ELR (cell line): ENCODE data around the gene AVPR1B.

Experiments
- DNase-seq: peaks from one replicate; pipeline ENCODE4 v3.0.0-alpha.2; 2015; ENCODE audit warnings: low read depth

AVPR1B gene

GRCh38 chr1:206117151-206117948, at the start of gene AVPR1B:
Gene AVPR1B (minus strand): TSS chr1:206117388. CDS start chr1:206116890, 498 bp downstream.
- DNase-seq, result peak; percentile 42

- DNase-seq, result no peak
Measured at GRCh38 chr1:206145771-206146290, 28.6 kb upstream of the AVPR1B start.

GRCh38 chr1:206144605-206145004, 27.4 kb upstream of the AVPR1B start:
- no peak for DNase-seq

- no peak for DNase-seq
Measured at GRCh38 chr1:206143537-206144172, 26.5 kb upstream of the AVPR1B start.

GRCh38 chr1:206142770-206143169, 25.6 kb upstream of the AVPR1B start:
- DNase-seq, result no peak

- DNase-seq, result no peak
Measured at GRCh38 chr1:206142011-206142410, 24.8 kb upstream of the AVPR1B start.

- no peak for DNase-seq
Measured at GRCh38 chr1:206136241-206136640, 19.1 kb upstream of the AVPR1B start.

- no peak for DNase-seq
Measured at GRCh38 chr1:206135248-206135647, 18.1 kb upstream of the AVPR1B start.

- no peak for DNase-seq
Measured at GRCh38 chr1:206133751-206134415, 16.7 kb upstream of the AVPR1B start.

- DNase-seq, result no peak
Measured at GRCh38 chr1:206131037-206131436, 13.8 kb upstream of the AVPR1B start.

GRCh38 chr1:206128196-206128595, 11.0 kb upstream of the AVPR1B start:
- DNase-seq, result peak; percentile 74

- DNase-seq, result no peak
Measured at GRCh38 chr1:206127336-206127735, 10.1 kb upstream of the AVPR1B start.

GRCh38 chr1:206125346-206125745, 8.2 kb upstream of the AVPR1B start:
- no peak for DNase-seq

- DNase-seq, result no peak
Measured at GRCh38 chr1:206122686-206123085, 5.5 kb upstream of the AVPR1B start.

- DNase-seq, result no peak
Measured at GRCh38 chr1:206121269-206121668, 4.1 kb upstream of the AVPR1B start.

- DNase-seq, result no peak
Measured at GRCh38 chr1:206120406-206120805, 3.2 kb upstream of the AVPR1B start.

- DNase-seq, result no peak
Measured at GRCh38 chr1:206116873-206117150, 376 bp downstream of the AVPR1B start.

- DNase-seq, result no peak
Measured at GRCh38 chr1:206116191-206116872, 856 bp downstream of the AVPR1B start.

GRCh38 chr1:206115791-206116190, 1.4 kb downstream of the AVPR1B start:
- DNase-seq, result no peak

GRCh38 chr1:206114692-206115640, 2.2 kb downstream of the AVPR1B start:
- no peak for DNase-seq

GRCh38 chr1:206112600-206113301, 4.4 kb downstream of the AVPR1B start:
- no peak for DNase-seq
